A549 (cell line): Measurements from ENCODE around the gene ZNF407.

ENCODE experiments used
- CHD4 ChIP-seq: fragments of 200-600 bp; sonication (generic); IDR thresholded peaks from 2 replicates; pipeline ENCODE4 v1.6.1; 2016; ENCODE audit warnings: antibody characterized with exemption, mild to moderate bottlenecking, borderline replicate concordance
- EP300 ChIP-seq, 2 experiments: fragments of >200 bp; sonication (Bioruptor Twin); formaldehyde crosslinking; IDR thresholded peaks; 2 replicates in 1 of 2; 3 replicates in 1 of 2; pipeline ENCODE4 v1.6.1; 2016 to 2017
- ESRRA ChIP-seq: fragments of 150-350 bp; IDR thresholded peaks from 2 replicates; pipeline ENCODE4 v1.6.1; 2014; ENCODE audit warnings: mild to moderate bottlenecking, low read length, borderline replicate concordance
- POLR2A ChIP-seq: IDR thresholded peaks from 2 replicates; pipeline ENCODE4 v1.6.1; 2012; ENCODE audit warnings: mild to moderate bottlenecking, low read length
- RCOR1 ChIP-seq: fragments of 150-350 bp; IDR thresholded peaks from 2 replicates; pipeline ENCODE4 v1.6.1; 2014; ENCODE audit warnings: antibody characterized with exemption, low read length, low read depth
- RFX5 ChIP-seq: fragments of 450-650 bp; IDR thresholded peaks from 2 replicates; pipeline ENCODE4 v1.7.1; 2014; ENCODE audit warnings: antibody characterized with exemption, mild to moderate bottlenecking, moderate library complexity
- SREBF2 ChIP-seq: fragments of 450-650 bp; IDR thresholded peaks from 2 replicates; pipeline ENCODE4 v1.6.1; 2014; ENCODE audit warnings: mild to moderate bottlenecking, moderate library complexity
- TP53 ChIP-seq: fragments of 250-450 bp; sonication (Bioruptor Pico); IDR thresholded peaks from 2 replicates; pipeline ENCODE4 v1.5.0; 2021; ENCODE audit warnings: mild to moderate bottlenecking, moderate library complexity
- ZFP36 ChIP-seq: fragments of 450-650 bp; IDR thresholded peaks from 2 replicates; pipeline ENCODE4 v1.6.1; 2014; ENCODE audit warnings: borderline replicate concordance; ENCODE audit not compliant: partially characterized antibody
- TF ChIP-seq, protein P1 (sequence below): fragments of >200 bp; sonication (Bioruptor Twin); formaldehyde crosslinking; IDR thresholded peaks from 3 replicates; pipeline ENCODE4 v1.5.1; 2016
- TF ChIP-seq, protein P2 (sequence below): IDR thresholded peaks from 2 replicates; pipeline ENCODE4 v1.6.1; 2012

DNA sequence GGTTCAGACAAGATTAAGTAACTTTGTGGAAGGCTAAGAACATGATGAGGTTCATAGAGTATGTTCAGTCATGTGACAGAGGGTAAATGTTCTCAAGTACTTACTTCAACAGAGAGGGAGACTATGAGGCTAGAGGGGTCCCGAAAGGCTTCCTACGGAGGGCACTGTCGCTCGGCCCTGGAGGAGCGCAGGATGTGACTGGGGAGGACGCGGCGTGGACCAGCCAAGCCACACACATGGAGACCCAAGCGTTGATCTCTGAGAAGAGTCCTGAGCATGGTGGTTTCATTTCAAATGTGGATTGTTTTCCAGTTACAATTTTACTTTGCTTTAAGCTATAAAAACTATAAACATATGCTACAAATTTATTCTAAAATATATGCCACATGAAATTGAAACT lies 383.8 kb downstream of the ZNF407 start:
- TF ChIP-seq CHD4 (no peak), EP300 (IDR thresholded peaks at IDR 0.05) (no peak), POLR2A (no peak), ESRRA (no peak), SREBF2 (no peak), ZFP36 (no peak), RCOR1 (no peak), RFX5 (no peak), TP53 (CRISPR knock-in tag) (no peak)
- TF ChIP-seq, protein P1, sequence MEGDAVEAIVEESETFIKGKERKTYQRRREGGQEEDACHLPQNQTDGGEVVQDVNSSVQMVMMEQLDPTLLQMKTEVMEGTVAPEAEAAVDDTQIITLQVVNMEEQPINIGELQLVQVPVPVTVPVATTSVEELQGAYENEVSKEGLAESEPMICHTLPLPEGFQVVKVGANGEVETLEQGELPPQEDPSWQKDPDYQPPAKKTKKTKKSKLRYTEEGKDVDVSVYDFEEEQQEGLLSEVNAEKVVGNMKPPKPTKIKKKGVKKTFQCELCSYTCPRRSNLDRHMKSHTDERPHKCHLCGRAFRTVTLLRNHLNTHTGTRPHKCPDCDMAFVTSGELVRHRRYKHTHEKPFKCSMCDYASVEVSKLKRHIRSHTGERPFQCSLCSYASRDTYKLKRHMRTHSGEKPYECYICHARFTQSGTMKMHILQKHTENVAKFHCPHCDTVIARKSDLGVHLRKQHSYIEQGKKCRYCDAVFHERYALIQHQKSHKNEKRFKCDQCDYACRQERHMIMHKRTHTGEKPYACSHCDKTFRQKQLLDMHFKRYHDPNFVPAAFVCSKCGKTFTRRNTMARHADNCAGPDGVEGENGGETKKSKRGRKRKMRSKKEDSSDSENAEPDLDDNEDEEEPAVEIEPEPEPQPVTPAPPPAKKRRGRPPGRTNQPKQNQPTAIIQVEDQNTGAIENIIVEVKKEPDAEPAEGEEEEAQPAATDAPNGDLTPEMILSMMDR, result no peak
- TF ChIP-seq, protein P2, sequence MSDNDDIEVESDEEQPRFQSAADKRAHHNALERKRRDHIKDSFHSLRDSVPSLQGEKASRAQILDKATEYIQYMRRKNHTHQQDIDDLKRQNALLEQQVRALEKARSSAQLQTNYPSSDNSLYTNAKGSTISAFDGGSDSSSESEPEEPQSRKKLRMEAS, result no peak
